Heart right ventricle (tissue), 16 donors: ENCODE data around the gene LANCL1. TPM values are rescaled to one million over a fixed set of nuclear protein-coding genes. Genes with fewer than 3 reads are reported as not detected.

ENCODE experiments used
- ATAC-seq, 8 donors: fragments of 200-7000 bp; cut with Tn5 transposase; one replicate each; pipeline ENCODE4 v1.9.1; 2020; ENCODE audit warnings: mild to moderate bottlenecking in 8 of 8, moderate library complexity in 8 of 8, moderate number of reproducible peaks in 1 of 8
- DNase-seq, 2 donors: peaks; one replicate each; pipeline ENCODE4 v3.0.0-alpha.2; 2020
- H3K27ac ChIP-seq, 10 donors: fragments of 200-600 bp; sonication (generic) in 2 of 10; one replicate each; pipeline versions ENCODE4 v1.5.0 to v1.8.0; 2020 to 2022; ENCODE audit warnings: mild to moderate bottlenecking in 3 of 10
- H3K27me3 ChIP-seq, 7 donors: fragments of 200-600 bp; one replicate each; pipeline ENCODE4 v1.8.0; 2021 to 2022; ENCODE audit warnings: mild to moderate bottlenecking in 2 of 7
- H3K36me3 ChIP-seq, 9 donors: fragments of 200-600 bp; sonication (generic) in 1 of 9; one replicate each; pipeline versions ENCODE4 v1.5.0 to v1.8.0; 2020 to 2022; ENCODE audit warnings: mild to moderate bottlenecking in 2 of 9
- H3K4me1 ChIP-seq, 9 donors: fragments of 200-600 bp; sonication (generic) in 1 of 9; one replicate each; pipeline versions ENCODE4 v1.5.0 to v1.8.0; 2020 to 2022; ENCODE audit warnings: mild to moderate bottlenecking in 4 of 9
- H3K4me3 ChIP-seq, 10 donors: fragments of 200-600 bp; sonication (generic) in 2 of 10; one replicate each; pipeline versions ENCODE4 v1.5.0 to v1.8.0; 2020 to 2022; ENCODE audit warnings: mild to moderate bottlenecking in 7 of 10, moderate library complexity in 2 of 10
- H3K9me3 ChIP-seq, 11 donors: fragments of 200-600 bp in 10 of 11; sonication (generic) in 2 of 11; one replicate each; pipeline versions ENCODE4 v1.5.0 to v1.8.0; 2013 to 2022; ENCODE audit warnings: mild to moderate bottlenecking in 2 of 11, control low read depth in 1 of 11, moderate library complexity in 1 of 11
- WGBS, 2 donors: extraction: QIAGEN DNeasy Blood & Tissue Kit; methylation state at CpG; one replicate each; pipeline ENCODE4 v1.1.7; 2013; ENCODE audit warnings: inconsistent platforms in 1 of 2; 5-methylcytosine and 5-hydroxymethylcytosine counted together
- intact Hi-C, 10 donors: fragments of 100-400 bp; cut with DNase I; formaldehyde crosslinking; loops; one replicate each; pipeline versions ENCODE4 v1.11.1 to v1.14.2; 2022
- polyA plus RNA-seq, 2 donors: library from polyadenylated mRNA; stranded (reverse); fragments of 200-250 nt; gene quantifications; one replicate each; pipeline ENCODE4 v1.2.3, GENCODE V29; 2013
- total RNA-seq, 10 donors: library from RNA; stranded (reverse); fragmentation: NEBNext Ultra II Directional in 3 of 10; extraction: Animal tissue kit (Norgen Biotek cat#: 25700) in 3 of 10; gene quantifications; one replicate each; pipeline versions ENCODE4 v1.2.1 to v1.2.4, GENCODE V29; 2021 to 2023
- TF ChIP-seq, protein P1 (sequence below), 9 donors: fragments of 200-600 bp; sonication (generic) in 2 of 9; IDR thresholded peaks; one replicate each; pipeline versions ENCODE4 v1.5.0 to v1.8.0; 2021 to 2022; ENCODE audit warnings: antibody characterized with exemption in 9 of 9, mild to moderate bottlenecking in 5 of 9, moderate library complexity in 1 of 9
- donor health status: Arrhythmogenic right ventricular cardiomyopathy.
- donor health status: ischemic (EF 13 %, LVEDD 7.1; RV severe dilation, severe dysfunction).
- donor health status: healthy with polysubstance abuse.
- donor health status: DM: no; HTN: yes; CAD: no.
- donor health status: DM: no; HTN: no; CAD: no.
- donor health status: ischemic (EF 25% LVEDD 6.9; RV normal size, moderate dysfunction).
- donor health status: ischemic (EF 25% LVEDD 5.7; RV mildly dilated, moderate dysfunction).
- donor health status: healthy.
- donor health status: DM: yes; HTN: yes; CAD: no.
- donor health status: Ischemic cardiomyopathy.
- donor health status: ischemic (EF 35%, LVEDD 5.7; RV mildly dilated, moderate dysfunction).
- donor health status: nonischemic (EF 11% LVEDD 7.7; RV severe dilation, severe dysfunction).
- donor health status: DM: yes; HTN: yes; CAD: no.
- donor health status: PGD.
- donor health status: ischemic (EF 29% LVEDD 5.4; RV normal size, mild dysfunction).
- donor health status: nonischemic (EF 23%, LVEDD 6.1; RV moderate dilation, normal function).

Gene LANCL1
- total and polyA plus RNA-seq, 12 donors, result 5.9 to 76.1 (median 58.9) TPM

DNA sequence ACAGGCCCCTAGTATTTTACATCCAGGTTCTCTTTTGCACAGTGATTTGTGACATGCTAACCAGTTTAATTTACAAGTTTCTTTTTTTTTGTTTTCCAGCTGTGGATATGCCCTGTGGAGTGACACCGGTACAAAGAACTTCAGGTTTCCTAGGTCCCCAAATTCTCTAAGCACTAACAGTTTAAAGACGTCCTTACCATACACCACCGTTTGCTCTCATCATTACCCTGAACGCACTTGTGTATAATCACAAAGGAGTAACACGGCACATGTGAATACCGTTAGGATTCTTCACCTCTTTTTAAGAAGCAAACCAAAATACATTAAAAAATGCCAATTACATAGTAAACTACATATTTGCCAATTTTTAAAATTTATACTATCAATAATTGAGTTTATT lies 853 bp downstream of the LANCL1 start:
- Histone ChIP-seq H3K9me3 (no peaks in the 10 kb centered on the region), H3K36me3 (peaks cover 0 to 38% (median 6%) of the 10 kb centered on the region in 9 donors), H3K4me3 (peak overlapping the region; percentile 60 to 91 (median 78)), H3K27ac (peak overlapping the region in 5 of 10 donors; percentile 81 to 89 (median 84)), H3K4me1 (peaks cover 0 to 29% (median 16%) of the 10 kb centered on the region in 9 donors), H3K27me3 (no peaks in the 10 kb centered on the region)
- TF ChIP-seq, protein P1, sequence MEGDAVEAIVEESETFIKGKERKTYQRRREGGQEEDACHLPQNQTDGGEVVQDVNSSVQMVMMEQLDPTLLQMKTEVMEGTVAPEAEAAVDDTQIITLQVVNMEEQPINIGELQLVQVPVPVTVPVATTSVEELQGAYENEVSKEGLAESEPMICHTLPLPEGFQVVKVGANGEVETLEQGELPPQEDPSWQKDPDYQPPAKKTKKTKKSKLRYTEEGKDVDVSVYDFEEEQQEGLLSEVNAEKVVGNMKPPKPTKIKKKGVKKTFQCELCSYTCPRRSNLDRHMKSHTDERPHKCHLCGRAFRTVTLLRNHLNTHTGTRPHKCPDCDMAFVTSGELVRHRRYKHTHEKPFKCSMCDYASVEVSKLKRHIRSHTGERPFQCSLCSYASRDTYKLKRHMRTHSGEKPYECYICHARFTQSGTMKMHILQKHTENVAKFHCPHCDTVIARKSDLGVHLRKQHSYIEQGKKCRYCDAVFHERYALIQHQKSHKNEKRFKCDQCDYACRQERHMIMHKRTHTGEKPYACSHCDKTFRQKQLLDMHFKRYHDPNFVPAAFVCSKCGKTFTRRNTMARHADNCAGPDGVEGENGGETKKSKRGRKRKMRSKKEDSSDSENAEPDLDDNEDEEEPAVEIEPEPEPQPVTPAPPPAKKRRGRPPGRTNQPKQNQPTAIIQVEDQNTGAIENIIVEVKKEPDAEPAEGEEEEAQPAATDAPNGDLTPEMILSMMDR (IDR thresholded peaks at IDR 0.05), result no peak
- DNase-seq, result no peak
- intact Hi-C loops, result no loop called here
- 20 to 25% methylated on average over 6 of the region's 6 CpGs for WGBS, 2 donors
- no peak for ATAC-seq

DNA sequence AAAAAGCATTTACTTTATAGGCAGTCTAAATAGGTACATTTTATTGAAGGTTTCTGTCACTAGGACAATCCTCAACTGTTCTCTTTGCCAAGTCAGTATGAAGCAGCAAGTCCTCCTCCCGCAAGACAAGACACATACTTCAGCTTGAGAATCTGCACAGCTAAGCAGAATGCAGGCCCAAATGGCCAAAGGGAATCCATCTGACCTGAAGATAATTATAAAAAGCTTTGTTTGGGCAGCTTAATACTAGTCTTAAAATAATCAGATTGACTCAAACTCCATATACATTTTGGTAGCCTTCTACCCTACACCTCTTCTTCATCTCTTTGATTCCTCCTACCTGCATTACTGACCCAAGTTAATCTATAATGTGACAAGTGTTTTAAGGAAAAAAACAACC lies 1.8 kb downstream of the LANCL1 start:
- WGBS, 2 donors, result 84 to 94% methylated on average over 1 of the region's 1 CpG
- no peak overlapping the region for H3K27ac ChIP-seq
- peaks cover 0 to 47% (median 14%) of the 10 kb centered on the region in 9 donors for H3K36me3 ChIP-seq
- H3K4me1 ChIP-seq, result peaks cover 0 to 29% (median 16%) of the 10 kb centered on the region in 9 donors
- intact Hi-C loops, result no loop called here
- TF ChIP-seq, protein P1 (IDR thresholded peaks at IDR 0.05), result no peak
- no peak for DNase-seq
- H3K27me3 ChIP-seq, result no peaks in the 10 kb centered on the region
- H3K4me3 ChIP-seq, result peak overlapping the region in 1 of 10 donors; percentile 63
- H3K9me3 ChIP-seq, result no peaks in the 10 kb centered on the region
- no peak for ATAC-seq

DNA sequence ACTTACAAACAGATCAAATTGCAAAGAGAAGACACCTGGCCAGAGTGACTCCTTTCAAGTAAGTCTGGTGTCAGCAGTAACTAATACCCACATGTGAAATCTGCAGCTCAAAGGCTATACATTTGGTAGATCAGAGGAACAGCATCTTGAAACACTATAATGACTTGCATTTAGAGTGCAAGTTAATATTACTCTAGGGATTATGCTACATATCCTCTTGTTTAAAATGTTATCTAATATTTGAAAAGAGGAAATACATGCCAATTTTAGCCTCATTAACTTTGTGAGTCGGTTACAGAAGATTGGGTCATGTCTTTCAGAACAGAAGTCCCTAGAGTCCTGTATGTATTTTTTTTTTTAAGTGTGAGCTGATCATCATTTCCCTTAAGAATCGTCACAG lies 15.2 kb downstream of the LANCL1 start:
- Histone ChIP-seq H3K27me3 (no peaks in the 10 kb centered on the region), H3K9me3 (no peaks in the 10 kb centered on the region), H3K27ac (no peak overlapping the region), H3K36me3 (peaks cover 0 to 99% (median 23%) of the 10 kb centered on the region in 9 donors), H3K4me3 (no peak overlapping the region), H3K4me1 (peaks cover 0 to 8% (median 0%) of the 10 kb centered on the region in 9 donors)
- TF ChIP-seq, protein P1 (IDR thresholded peaks at IDR 0.05), result no peak
- 39 to 56% methylated on average over 2 of the region's 2 CpGs for WGBS, 2 donors
- no peak for DNase-seq
- intact Hi-C loops, result no loop called here
- no peak for ATAC-seq

DNA sequence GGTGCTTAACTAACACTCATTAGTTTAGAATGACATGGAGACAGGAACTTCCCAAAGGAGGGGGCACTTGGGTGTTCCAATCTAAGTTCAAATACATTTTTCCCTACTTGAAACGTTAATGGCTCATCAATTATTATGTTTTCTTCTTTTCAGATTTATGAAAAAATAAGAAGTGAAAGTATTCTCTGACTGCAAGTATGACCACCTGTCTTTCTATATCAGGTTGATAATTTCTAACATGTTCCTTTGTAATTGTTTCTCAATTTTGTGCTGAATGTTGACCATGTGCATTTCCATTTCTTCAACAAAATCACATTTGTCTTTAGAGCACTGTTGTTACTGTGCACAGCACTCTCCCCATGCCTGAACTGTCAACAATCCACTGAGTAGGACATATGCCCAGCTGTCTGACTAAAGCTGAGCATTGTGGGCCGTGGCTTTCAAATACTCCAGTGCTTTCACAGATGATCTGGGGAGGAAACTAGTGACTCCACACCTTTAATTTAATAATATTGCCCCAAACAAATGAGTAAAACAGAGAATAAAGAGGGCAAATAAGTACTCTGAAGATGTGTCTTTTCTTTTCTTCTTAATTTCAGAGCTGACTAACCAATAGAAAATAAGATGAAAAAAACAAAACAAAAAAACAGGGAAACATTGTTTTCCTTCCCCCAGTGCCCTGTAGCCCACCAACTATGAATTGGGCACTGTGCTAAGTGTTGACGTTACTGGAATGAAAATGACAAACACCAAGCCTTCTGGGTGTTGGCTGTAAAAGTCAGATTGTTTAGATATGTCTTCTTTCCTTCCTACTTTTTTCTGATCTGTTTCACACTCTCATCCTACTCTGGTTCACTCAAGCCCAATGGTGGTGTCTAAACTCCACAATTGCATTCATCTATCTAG lies 16.0 kb downstream of the LANCL1 start:
- Histone ChIP-seq H3K4me3 (no peak overlapping the region), H3K9me3 (no peaks in the 10 kb centered on the region), H3K4me1 (peaks cover 0 to 8% (median 0%) of the 10 kb centered on the region in 9 donors), H3K27ac (no peak overlapping the region), H3K27me3 (no peaks in the 10 kb centered on the region), H3K36me3 (peaks cover 0 to 99% (median 18%) of the 10 kb centered on the region in 9 donors)
- TF ChIP-seq, protein P1 (IDR thresholded peaks at IDR 0.05), result no peak
- 85 to 87% methylated on average over 3 of the region's 3 CpGs for WGBS, 2 donors
- ATAC-seq (no peak), DNase-seq (no peak)
- intact Hi-C loops, result no loop called here
